CD4-positive, alpha-beta T cell treated with Interleukin-2 at 100 ng/mL for 4 hours (primary cell): ENCODE data around the gene POLR2M.

Experiments
- DNase-seq: peaks from one replicate; pipeline ENCODE4 v3.0.0-alpha.2; 2020; ENCODE audit warnings: low spot score

The POLR2M gene

GRCh38 chr15:57740048-57740447 lies 33.5 kb downstream of the POLR2M start:
- DNase-seq: no peak

DNA sequence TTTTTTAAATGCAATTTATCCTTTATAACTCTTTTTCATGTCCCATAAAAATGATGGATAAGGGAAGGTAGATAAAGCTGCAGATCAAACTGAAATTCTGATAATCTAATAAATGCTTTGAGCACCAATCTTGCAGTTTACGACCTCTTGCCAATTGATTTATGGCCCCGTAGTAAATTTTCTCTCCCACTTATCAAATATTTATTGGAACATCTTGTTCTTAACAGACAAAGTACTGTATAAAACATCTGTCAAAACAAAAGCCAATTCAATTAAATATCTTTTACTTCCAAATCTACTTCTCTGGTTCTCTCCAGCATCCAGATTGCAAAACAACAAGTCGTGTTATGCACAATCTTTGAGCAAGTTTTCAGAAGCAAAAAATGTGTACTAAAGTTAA lies 34.6 kb downstream of the POLR2M start:
- no peak for DNase-seq

DNA sequence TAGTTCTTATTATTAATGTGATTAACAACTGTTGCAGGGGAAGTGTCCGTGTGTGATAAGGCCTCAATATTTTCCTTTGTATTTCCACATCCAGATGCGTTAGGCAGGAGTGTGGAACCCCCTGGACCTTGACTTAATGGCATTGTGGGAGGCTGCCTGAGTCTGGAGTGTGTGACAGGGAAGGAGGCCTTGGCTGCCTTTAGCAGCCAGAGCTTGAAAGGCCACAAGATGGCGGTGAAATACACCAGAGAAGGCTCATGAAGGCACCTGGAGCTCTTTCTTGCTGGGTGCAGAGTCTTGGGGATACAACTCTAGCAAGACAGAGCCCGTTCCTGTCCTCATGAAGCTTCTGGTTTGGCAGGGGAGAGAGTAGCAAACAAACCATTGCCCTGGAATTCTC lies 36.9 kb downstream of the POLR2M start:
- DNase-seq: no peak

DNA sequence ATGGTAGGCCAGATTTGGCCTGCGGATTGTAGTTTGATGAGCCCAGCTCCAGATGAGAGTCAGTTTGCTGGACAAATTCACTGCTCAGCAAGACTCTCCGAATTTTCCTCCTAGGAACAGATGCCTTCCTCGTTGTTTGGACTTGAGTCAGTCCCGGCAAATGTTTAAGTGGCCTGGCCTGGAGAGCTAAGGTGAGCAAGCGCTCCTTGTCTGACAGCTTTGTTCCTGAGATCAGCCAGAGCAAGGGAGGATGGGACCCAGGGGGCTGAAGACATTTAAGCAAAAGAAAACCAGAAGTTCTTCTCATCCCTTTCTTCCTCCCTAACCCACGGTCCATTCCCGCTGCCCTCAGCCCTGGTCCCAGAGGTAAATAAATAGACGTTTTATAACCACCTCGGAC lies 40.3 kb downstream of the POLR2M start:
- no peak for DNase-seq

DNA sequence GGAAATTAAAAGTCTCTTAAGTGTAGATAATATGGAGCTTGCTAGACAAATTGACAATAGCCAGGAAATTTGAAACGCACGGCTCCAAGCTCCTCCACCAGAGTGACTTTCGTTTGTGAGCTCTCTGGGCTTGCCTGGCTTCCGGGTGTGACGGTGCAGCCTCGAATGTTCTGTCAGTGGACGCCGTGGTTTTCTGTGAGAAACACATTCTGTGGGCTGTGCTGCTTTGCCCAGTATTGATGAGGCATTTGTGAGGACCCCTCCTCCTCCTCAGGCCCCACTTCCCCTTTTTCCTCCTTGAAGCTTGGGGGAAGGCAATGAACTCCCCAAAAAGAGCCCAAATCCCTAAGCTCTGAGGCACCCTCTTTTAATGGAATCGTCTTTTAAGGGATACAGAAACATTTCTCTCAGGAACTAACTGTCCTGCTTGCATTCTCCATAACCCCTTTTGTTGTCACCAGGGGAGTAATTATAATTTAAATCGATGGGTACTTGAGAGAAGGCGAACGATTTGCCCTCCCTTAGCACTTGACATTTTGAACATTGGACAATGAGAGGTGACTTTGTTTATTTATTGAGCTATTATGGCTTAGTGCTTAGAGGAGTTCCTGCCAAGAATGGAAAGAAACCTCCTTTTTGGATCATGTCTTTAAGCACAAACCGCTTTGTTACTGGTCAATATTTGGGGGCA lies 40.8 kb downstream of the POLR2M start:
- no peak for DNase-seq

- DNase-seq: no peak
Measured at GRCh38 chr15:57751177-57751800, 44.8 kb downstream of the POLR2M start.

DNA sequence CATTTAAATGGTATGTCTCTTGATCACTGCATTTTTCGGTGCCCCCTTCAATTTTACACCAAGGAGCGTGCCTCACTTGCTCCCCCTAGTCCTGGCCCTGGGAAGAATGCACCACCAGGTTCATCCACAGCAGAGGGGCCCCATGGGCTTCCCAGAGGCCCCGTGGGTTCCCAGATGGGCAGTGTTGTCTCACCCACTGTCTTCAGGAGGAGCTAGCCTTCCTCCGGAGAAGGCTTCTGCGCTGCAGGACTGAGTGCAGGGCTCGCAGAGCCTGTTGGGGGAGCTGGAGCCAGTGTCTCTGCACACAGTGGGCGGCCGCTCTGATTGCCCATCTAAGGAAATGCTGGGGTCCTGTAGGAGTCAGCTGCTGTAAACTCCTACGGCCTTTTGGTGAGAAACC lies 45.9 kb downstream of the POLR2M start:
- no peak for DNase-seq

GRCh38 chr15:57752840-57753239 lies 46.3 kb downstream of the POLR2M start:
- DNase-seq: no peak

- DNase-seq: no peak
Measured at GRCh38 chr15:57756466-57756865, 50.0 kb downstream of the POLR2M start.

DNA sequence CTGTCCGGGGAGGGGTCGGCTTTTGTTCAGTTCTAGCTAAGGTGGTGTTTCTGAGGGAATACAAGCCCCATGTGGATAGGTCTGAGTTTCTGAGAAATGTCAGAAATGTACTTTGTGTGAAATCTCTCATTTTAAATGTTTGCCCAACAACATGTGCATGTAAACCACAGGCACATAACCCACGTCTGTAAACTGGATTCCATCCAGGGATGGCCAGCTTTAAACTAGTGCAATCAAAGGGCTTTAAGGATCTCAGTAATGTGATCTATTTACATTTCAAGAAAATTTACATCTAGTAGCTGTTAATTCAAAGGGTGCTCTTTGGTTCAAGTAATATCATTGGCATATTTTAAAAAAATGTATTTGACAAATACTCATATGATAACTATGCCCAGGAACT lies 52.0 kb downstream of the POLR2M start:
- DNase-seq: no peak

GRCh38 chr15:57761562-57761961 lies 55.0 kb downstream of the POLR2M start:
- DNase-seq: no peak

DNA sequence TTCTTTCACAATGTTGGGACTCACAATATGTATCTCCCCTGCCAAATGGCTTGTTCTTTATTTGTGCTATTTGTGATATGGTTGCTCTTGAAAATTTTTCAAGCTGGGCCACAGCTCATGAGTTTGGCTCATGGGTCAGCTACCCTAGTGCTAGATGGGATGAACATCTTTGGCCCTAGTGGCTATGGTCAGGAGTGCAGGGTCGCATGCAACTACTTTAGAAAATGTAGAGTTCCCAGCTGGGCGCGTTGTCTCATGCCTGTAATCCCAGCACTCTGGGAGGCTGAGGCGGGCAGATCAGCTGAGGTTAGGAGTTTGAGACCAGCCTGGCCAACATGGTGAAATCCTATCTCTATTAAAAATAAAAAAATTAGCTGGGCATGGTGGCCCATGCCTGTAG lies 55.8 kb downstream of the POLR2M start:
- no peak for DNase-seq

DNA sequence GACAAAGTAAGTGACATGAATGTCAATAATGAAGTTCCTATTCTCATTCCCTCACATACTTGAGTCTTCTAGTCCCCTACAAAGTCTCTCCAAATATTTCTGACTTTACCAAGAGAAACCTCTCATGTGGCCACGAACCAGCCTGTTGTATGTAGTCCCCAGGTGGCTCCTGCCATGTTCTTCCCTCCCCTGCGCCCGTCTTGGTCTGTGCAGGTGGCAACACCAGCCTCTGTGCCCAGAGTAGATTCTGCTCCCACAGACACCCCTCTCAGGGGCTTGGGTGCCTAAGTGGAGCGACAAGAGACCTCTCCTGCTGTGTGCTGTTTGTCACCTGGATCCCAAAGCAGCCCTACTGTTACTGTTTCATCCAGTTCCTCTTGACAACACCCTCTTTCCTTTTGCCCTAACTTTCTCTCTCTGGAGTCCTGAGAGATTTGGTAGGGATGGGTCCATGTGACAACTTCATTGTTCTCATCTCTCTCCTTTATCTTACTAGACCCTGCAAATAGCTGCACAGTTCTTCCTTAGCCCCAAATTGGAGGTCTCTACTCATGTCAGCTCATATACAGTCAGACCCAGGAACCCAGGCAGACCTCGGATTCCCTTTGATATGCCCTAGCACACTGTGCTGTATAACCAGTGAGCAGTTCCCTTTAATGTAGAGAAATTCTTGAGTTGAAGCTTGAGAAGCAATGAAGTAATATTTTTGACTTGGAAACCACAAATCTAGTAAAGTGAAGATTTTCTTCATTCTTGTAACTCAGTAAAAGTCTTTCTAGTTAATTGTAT lies 56.9 kb downstream of the POLR2M start:
- DNase-seq: no peak
